Activated CD8-positive, alpha-beta T cell treated with anti-CD3 and anti-CD28 coated beads for 36 hours (primary cell): ENCODE data around the gene PTPRN. TPM values are rescaled to one million over a fixed set of nuclear protein-coding genes. Genes with fewer than 3 reads are reported as not detected.
"Not testable (repeated sequence)": the region's sequence is repeated elsewhere in the genome, so short reads cannot be mapped to it uniquely, and the experiment has no call there.

ENCODE experiments used
- ATAC-seq: fragments of 200-7000 bp; cut with Tn5 transposase; one replicate; pipeline ENCODE4 v1.10.0; 2021; ENCODE audit warnings: mild to moderate bottlenecking, moderate library complexity
- CTCF ChIA-PET: fragments of 350-600 bp; sonication (Branson Sonifier 250); formaldehyde crosslinking; loops from one replicate; lab custom pipeline; 2021; ENCODE audit warnings: antibody characterized with exemption; lab: Charles Lee
- POLR2A ChIA-PET: fragments of 350-600 bp; sonication (Branson Sonifier 250); formaldehyde crosslinking; loops from one replicate; lab custom pipeline; 2021; ENCODE audit warnings: antibody characterized with exemption; lab: Charles Lee
- DNase-seq: peaks from one replicate; pipeline ENCODE4 v3.0.0-alpha.2; 2020
- H3K27ac Mint-ChIP-seq: one replicate; pipeline ENCODE4 v1.8.0; 2021; ENCODE audit warnings: mild to moderate bottlenecking, mixed read lengths
- H3K27me3 Mint-ChIP-seq: one replicate; pipeline ENCODE4 v1.8.0; 2021; ENCODE audit warnings: mixed read lengths
- H3K36me3 Mint-ChIP-seq: one replicate; pipeline ENCODE4 v1.8.0; 2021; ENCODE audit warnings: low read depth, mixed read lengths
- H3K4me1 Mint-ChIP-seq: one replicate; pipeline ENCODE4 v1.8.0; 2021; ENCODE audit warnings: low read depth, mixed read lengths
- H3K4me3 Mint-ChIP-seq: one replicate; pipeline ENCODE4 v1.8.0; 2021; ENCODE audit warnings: mild to moderate bottlenecking, moderate library complexity, mixed read lengths
- H3K9me3 Mint-ChIP-seq: one replicate; pipeline ENCODE4 v1.8.0; 2021; ENCODE audit warnings: mixed read lengths
- intact Hi-C: fragments of 100-400 bp; cut with micrococcal nuclease; formaldehyde crosslinking; loops from one replicate; pipeline ENCODE4 v1.10.0; 2022
- total RNA-seq, 2 experiments: library from RNA; stranded (reverse); gene quantifications; one replicate each; pipeline ENCODE4 v1.2.3, GENCODE V29; 2021
- TF ChIP-seq, protein P1 (sequence below): fragments of 200-600 bp; IDR thresholded peaks from one replicate; pipeline ENCODE4 v1.8.0; 2022; ENCODE audit warnings: antibody characterized with exemption, mild to moderate bottlenecking

The PTPRN gene
- total RNA-seq, 2 experiments from 2014 or later = 0.92 to 1.1 TPM

DNA sequence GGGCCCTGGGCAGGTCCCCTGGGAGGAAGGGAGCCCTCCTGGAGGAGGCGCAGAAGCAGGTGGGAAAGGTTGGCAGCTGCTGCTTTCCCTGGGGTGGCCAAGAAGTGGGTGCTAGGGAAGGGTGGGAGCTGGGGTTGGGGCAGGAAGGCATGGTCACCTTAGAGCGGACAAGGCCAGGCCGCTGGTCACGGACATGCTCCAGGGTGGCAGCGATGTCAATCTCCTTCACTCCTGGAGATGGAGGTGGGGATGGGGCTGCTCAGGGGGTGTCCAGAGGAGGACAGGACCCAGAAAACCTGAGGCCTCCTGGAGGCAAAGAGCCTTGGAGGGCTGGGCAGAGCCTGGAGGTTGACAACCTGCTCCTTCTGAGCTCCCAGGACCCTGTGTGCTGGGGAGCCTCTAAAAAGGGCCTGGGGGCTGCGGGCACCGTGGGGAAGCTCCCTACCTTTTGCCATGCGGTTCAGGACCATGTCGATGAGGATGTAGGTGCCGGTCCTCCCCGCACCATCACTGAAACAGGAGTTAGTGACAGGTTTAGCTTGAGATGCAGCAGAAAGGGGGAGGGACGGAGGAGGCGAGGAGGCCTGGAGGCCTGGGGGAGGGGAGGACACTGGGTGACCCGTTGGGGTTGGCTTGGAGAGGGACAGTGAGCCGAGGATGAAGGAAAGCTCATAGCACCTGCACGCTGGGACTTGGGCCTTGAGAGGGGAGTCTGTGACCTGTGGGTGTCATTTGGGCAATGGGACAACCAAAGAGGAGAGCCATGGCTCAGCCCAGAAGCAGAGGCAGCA is 18.6 kb downstream of the PTPRN start:
- Mint-ChIP-seq H3K9me3 (no peaks in the 10 kb centered on the region), H3K27me3 (no peaks in the 10 kb centered on the region), H3K4me3 (no peak overlapping the region), H3K27ac (no peak overlapping the region), H3K36me3 (peaks cover 4% of the 10 kb centered on the region), H3K4me1 (peaks cover 20% of the 10 kb centered on the region)
- ChIA-PET CTCF (interaction anchor here (1.1 to 13.0 kb wide), 5 partner anchors 8 to 39 kb away, joined by 3 to 336 read pairs (median 6); partner anchors contain the start of genes DNAJB2, TUBA4A and TUBA4B), POLR2A (interaction anchor here (2.3 kb wide), 1 partner anchor 60 kb away, joined by 6 read pairs; the partner anchor contains the start of genes ANKZF1 and ATG9A)
- intact Hi-C loops = no loop called here
- no peak for DNase-seq
- ATAC-seq = no peak
- TF ChIP-seq, protein P1, sequence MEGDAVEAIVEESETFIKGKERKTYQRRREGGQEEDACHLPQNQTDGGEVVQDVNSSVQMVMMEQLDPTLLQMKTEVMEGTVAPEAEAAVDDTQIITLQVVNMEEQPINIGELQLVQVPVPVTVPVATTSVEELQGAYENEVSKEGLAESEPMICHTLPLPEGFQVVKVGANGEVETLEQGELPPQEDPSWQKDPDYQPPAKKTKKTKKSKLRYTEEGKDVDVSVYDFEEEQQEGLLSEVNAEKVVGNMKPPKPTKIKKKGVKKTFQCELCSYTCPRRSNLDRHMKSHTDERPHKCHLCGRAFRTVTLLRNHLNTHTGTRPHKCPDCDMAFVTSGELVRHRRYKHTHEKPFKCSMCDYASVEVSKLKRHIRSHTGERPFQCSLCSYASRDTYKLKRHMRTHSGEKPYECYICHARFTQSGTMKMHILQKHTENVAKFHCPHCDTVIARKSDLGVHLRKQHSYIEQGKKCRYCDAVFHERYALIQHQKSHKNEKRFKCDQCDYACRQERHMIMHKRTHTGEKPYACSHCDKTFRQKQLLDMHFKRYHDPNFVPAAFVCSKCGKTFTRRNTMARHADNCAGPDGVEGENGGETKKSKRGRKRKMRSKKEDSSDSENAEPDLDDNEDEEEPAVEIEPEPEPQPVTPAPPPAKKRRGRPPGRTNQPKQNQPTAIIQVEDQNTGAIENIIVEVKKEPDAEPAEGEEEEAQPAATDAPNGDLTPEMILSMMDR = no peak

DNA sequence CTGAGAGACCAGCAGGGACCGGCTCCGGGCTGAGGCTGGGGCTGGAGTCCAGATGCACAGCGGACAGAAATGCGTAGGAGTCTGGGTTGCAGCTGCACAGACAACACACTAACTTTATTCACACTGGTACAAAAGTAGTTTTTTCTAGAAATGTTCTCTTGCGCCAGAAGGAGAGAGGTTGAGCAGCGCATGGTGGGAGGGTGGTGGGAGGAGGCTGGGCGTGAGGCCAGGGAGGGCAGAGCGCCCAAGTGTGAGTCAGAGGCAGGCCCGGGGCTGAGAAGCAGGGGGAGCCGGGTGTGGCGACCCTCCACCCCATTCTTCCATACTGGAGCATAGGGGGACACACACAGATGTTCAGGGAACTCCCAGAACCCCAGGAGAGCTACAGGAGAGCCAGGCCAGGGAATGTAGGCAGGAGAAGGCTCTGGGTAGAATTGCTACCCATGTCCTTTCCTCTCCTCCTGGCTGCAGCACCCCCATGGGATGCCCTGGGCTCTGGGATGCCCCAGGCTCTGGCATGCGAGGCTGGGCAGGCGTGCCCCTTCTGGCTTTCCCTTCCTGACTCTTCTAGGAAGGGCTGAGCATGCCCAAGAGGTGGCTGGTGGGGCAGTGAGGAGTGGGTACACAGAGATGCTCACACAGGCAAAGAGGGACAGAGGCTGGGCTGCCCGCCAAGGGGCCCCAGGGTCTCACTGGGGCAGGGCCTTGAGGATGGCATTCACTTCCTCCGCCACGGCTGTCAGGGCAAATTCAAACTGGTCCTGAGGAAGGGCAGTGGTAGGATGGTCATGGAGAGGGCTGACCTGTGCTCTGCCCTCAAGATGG is 19.5 kb downstream of the PTPRN start:
- H3K27me3 Mint-ChIP-seq = no peaks in the 10 kb centered on the region
- intact Hi-C loops = no loop called here
- DNase-seq = no peak
- no peaks in the 10 kb centered on the region for H3K9me3 Mint-ChIP-seq
- H3K4me1 Mint-ChIP-seq = peaks cover 19% of the 10 kb centered on the region
- peaks cover 5% of the 10 kb centered on the region for H3K36me3 Mint-ChIP-seq
- ATAC-seq = no peak
- no peak overlapping the region for H3K27ac Mint-ChIP-seq
- CTCF ChIA-PET = interaction anchor here (1.1 to 13.0 kb wide), 4 partner anchors 9 to 12 kb away, joined by 6 to 336 read pairs (median 8); partner anchors contain the start of gene DNAJB2
- POLR2A ChIA-PET = interaction anchor here (2.3 kb wide), 1 partner anchor 60 kb away, joined by 6 read pairs; the partner anchor contains the start of genes ANKZF1 and ATG9A
- TF ChIP-seq, protein P1 = no peak
- no peak overlapping the region for H3K4me3 Mint-ChIP-seq

DNA sequence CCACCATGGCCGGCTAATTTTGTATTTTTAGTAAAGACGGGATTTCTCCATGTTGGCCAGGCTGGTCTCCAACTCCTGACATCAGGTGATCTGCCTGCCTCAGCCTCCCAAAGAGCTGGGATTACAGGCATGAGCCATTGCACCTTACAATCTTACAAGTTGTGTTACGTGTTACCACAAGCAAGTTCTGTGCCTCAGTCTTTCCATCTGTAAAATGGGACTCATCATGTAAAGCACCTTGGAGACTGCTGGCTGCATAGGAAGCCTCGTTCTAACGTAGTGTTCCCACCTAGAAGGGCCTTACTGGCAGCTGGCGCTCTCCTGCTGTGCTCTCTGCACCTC is 20.0 kb downstream of the PTPRN start:
- no peak overlapping the region for H3K4me3 Mint-ChIP-seq
- ChIA-PET CTCF (interaction anchor here (1.9 kb wide), 1 partner anchor 12 kb away, joined by 7 read pairs; no protein-coding TSS in a partner anchor), POLR2A (no interaction called here)
- H3K27ac Mint-ChIP-seq = no peak overlapping the region
- DNase-seq (no peak), ATAC-seq (no peak)
- TF ChIP-seq, protein P1 = no peak
- H3K9me3 Mint-ChIP-seq = no peaks in the 10 kb centered on the region
- peaks cover 5% of the 10 kb centered on the region for H3K36me3 Mint-ChIP-seq
- peaks cover 15% of the 10 kb centered on the region for H3K4me1 Mint-ChIP-seq
- H3K27me3 Mint-ChIP-seq = no peaks in the 10 kb centered on the region
- intact Hi-C loops = no loop called here

DNA sequence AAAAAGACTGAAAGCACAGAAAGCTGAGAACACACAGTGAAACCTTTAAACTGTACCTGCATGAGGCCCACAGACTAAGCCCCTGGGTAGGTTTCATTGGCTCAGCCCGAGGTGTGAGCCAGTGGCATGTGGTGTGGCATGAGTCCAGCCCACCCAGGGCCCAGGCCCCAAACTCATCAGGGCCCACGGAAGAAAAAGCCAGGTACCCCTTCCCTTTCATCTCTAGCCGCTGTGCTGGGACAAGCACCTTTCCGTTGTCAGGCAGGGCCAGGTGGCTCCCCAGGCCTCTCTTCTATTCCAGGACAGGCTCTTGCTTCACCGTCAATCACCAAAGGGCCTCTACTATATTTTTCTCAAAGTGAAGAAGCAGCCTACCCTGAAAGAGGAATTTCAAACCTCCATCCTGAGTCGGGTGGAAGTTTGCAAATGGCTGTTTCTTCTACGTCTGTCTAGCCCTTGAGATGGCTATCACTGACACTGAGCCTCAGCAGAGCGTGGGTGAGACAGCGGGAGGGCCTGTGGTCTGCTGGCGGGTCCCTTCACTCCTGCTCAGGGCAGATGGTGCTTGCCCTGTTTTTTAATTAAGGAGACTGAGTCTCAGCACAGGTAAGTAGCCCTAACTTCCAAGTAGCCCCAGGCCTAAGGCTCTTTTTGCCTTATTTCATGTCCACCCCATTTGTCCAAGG is 21.5 kb downstream of the PTPRN start:
- H3K4me3 Mint-ChIP-seq = no peak overlapping the region
- intact Hi-C loops = no loop called here
- no peak for DNase-seq
- peaks cover 15% of the 10 kb centered on the region for H3K36me3 Mint-ChIP-seq
- ChIA-PET POLR2A (no interaction called here), CTCF (interaction anchor here (0.8 to 15.5 kb wide), 3 partner anchors 9 to 72 kb away, joined by 3 to 336 read pairs (median 7); no protein-coding TSS in a partner anchor)
- TF ChIP-seq, protein P1 = no peak
- no peaks in the 10 kb centered on the region for H3K27me3 Mint-ChIP-seq
- H3K27ac Mint-ChIP-seq = peak overlapping the region; percentile 59
- ATAC-seq = peak; percentile 38
- H3K4me1 Mint-ChIP-seq = peaks cover 19% of the 10 kb centered on the region
- no peaks in the 10 kb centered on the region for H3K9me3 Mint-ChIP-seq

DNA sequence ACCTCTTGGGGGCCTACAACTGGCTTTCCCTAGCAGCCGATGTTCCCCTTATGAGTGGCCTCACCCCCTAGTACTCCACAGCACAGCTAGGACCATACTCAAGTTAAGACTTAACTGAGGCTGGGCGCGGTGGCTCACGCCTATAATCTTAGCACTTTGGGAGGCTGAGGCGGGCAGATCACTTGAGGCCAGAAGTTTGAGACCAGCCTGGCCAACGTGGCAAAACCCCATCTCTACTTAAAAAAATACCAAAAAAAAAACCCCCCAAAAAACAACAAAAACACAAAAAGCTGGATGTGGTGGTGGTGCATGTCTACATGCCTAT is 22.1 kb downstream of the PTPRN start:
- Mint-ChIP-seq H3K36me3 (peaks cover 19% of the 10 kb centered on the region), H3K4me1 (peaks cover 21% of the 10 kb centered on the region), H3K27ac (peak overlapping the region; percentile 52)
- H3K4me3 Mint-ChIP-seq, DNase-seq, H3K27me3 Mint-ChIP-seq, POLR2A ChIA-PET, H3K9me3 Mint-ChIP-seq, intact Hi-C loops: not testable (repeated sequence)
- peak; percentile 22 for ATAC-seq
- CTCF ChIA-PET = interaction anchor here (0.8 to 15.5 kb wide), 4 partner anchors 9 to 71 kb away, joined by 3 to 336 read pairs (median 5); no protein-coding TSS in a partner anchor
